ENCODE results near the gene CHST3. TPM values are rescaled to one million over a fixed set of nuclear protein-coding genes. Genes with fewer than 3 reads are reported as not detected.

Gene CHST3
- total and polyA plus RNA-seq, 9 of the 15 experiments (the other 6 are each of a cell fraction or from before 2014, with no cell fraction given), result 0.01 to 1.3 (median 0.15) TPM

DNA sequence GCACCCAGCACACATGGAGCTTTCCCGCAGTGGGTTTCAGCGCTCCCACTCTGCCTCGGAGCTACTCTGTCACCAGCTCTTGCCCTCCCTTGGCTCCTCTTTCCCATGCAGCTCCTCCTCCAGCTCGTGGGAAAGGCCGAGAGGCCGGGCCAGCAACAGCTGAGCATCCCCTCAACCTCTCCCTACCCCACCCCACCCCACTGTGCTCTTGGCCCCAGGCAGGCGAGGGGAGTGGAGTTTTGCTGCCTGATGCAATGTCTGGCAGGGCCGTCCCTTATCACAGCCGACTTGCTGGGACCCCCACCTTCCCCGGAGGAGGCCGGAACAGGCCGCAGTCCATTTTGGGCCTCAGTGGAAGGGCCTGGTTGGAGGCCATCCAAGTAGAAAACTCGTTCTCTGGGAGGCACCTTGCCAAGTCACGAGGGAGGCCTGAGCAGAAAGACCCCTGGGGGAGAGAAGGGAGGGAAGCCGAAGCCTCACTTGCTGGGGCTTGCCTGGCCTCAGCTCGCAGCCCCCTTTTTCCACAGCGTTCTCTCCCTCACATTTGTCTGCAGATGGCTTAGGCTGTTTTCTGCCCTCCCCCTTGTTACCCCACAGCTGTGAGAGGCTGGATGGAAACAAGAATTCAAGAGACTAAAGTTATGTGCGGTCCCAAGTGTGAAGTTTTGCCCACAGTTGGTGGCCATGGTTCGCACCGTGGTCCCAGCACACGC, 35.3 kb downstream of the CHST3 start:
- WGBS (ENCODE audit: insufficient coverage, low coverage, missing lambda C conversion rate), result 22% methylated on average over 20 of the region's 21 CpGs
- Histone ChIP-seq H3K4me3 (no peak overlapping the region), H3K9ac (ENCODE audit: insufficient read depth in 1 of 2, low read depth in 2 of 2, low read length in 2 of 2) (peak overlapping the region in 1 of 2 experiments; percentile 14; a peak in 1 of 4 replicates), H3K9me3 (replicated peaks; ENCODE audit: control insufficient read depth, insufficient read depth, low read depth, low read length) (no peaks in the 10 kb centered on the region), H3K4me1 (replicated peaks in 1 of 2; ENCODE audit: control insufficient read depth in 2 of 2, insufficient read depth in 2 of 2, low read length in 2 of 2) (peaks cover 10 to 13% of the 10 kb centered on the region in 2 experiments; a peak in 3 of 5 replicates), H3K27ac (ENCODE audit: extremely low read depth, low read depth, low read length) (no peak overlapping the region), H4K20me1 (replicated peaks; ENCODE audit: control insufficient read depth, insufficient read depth, low read length) (no peaks in the 10 kb centered on the region), H2AFZ (ENCODE audit: low read depth, low read length) (0 out of 2 replicates have a peak overlapping the region, but pooled peaks have one; percentile 9), H3K4me2 (ENCODE audit: insufficient read depth, low read length) (no peak overlapping the region), H3K27me3 (ENCODE audit: control insufficient read depth in 2 of 2, insufficient read depth in 2 of 2, low read length in 2 of 2) (peaks cover 10 to 28% of the 10 kb centered on the region in 2 experiments), H3K36me3 (ENCODE audit: control insufficient read depth, insufficient read depth, low read length) (no peaks in the 10 kb centered on the region), H3K79me2 (ENCODE audit: control insufficient read depth, insufficient read depth, low read length) (no peaks in the 10 kb centered on the region), H3K9me1 (ENCODE audit: control insufficient read depth, insufficient read depth, low read length) (no peaks in the 10 kb centered on the region)
- FAIRE-seq, result no peak
- in situ Hi-C loops (cut with MboI), result no loop called here
- CTCF ChIA-PET (ENCODE audit: low intra/inter-chr PET ratio), result interaction anchor here (0.5 to 0.6 kb wide), 2 partner anchors 164 to 223 kb away, joined by 3 read pairs; no protein-coding TSS in a partner anchor
- ATAC-seq, result peak; percentile 80
- POLR2A ChIA-PET, result interaction anchor here (0.6 to 1.6 kb wide), 6 partner anchors 10 to 274 kb away, joined by 3 to 10 read pairs (median 4); partner anchors contain the start of gene DDIT4
- intact Hi-C loops (cut with micrococcal nuclease), result no loop called here
- DNase-seq (ENCODE audit: extremely low read depth in 1 of 4, low spot score in 3 of 4), result peak in 1 of 4 experiments; percentile 41
- no TSS peak for BruUV-seq (replicated peaks)
- no peak for TF ChIP-seq BACH1 (tag; IDR thresholded peaks at IDR 0.05)
- TF ChIP-seq HMGN3 (IDR thresholded peaks at IDR 0.05; ENCODE audit: borderline replicate concordance, extremely low read depth, insufficient read length, low read depth, low read length), result no peak
- TF ChIP-seq SNRNP70 (optimal IDR thresholded peaks at IDR 0.05; ENCODE audit: low read depth, low read length), result no peak
- TF ChIP-seq, protein P1, sequence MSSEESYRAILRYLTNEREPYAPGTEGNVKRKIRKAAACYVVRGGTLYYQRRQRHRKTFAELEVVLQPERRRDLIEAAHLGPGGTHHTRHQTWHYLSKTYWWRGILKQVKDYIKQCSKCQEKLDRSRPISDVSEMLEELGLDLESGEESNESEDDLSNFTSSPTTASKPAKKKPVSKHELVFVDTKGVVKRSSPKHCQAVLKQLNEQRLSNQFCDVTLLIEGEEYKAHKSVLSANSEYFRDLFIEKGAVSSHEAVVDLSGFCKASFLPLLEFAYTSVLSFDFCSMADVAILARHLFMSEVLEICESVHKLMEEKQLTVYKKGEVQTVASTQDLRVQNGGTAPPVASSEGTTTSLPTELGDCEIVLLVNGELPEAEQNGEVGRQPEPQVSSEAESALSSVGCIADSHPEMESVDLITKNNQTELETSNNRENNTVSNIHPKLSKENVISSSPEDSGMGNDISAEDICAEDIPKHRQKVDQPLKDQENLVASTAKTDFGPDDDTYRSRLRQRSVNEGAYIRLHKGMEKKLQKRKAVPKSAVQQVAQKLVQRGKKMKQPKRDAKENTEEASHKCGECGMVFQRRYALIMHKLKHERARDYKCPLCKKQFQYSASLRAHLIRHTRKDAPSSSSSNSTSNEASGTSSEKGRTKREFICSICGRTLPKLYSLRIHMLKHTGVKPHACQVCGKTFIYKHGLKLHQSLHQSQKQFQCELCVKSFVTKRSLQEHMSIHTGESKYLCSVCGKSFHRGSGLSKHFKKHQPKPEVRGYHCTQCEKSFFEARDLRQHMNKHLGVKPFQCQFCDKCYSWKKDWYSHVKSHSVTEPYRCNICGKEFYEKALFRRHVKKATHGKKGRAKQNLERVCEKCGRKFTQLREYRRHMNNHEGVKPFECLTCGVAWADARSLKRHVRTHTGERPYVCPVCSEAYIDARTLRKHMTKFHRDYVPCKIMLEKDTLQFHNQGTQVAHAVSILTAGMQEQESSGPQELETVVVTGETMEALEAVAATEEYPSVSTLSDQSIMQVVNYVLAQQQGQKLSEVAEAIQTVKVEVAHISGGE (CRISPR knock-in tag; IDR thresholded peaks at IDR 0.05), result no peak
- TF ChIP-seq, protein P2, sequence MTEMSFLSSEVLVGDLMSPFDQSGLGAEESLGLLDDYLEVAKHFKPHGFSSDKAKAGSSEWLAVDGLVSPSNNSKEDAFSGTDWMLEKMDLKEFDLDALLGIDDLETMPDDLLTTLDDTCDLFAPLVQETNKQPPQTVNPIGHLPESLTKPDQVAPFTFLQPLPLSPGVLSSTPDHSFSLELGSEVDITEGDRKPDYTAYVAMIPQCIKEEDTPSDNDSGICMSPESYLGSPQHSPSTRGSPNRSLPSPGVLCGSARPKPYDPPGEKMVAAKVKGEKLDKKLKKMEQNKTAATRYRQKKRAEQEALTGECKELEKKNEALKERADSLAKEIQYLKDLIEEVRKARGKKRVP (CRISPR knock-in tag; IDR thresholded peaks at IDR 0.05), result peak; percentile 78; the same call in 1 of the 2 replicates
- peak; percentile 84; the same call in 1 of the 2 replicates for TF ChIP-seq ZNF584 (CRISPR knock-in tag; IDR thresholded peaks at IDR 0.05; ENCODE audit: low read depth)
- TF ChIP-seq, protein P3, sequence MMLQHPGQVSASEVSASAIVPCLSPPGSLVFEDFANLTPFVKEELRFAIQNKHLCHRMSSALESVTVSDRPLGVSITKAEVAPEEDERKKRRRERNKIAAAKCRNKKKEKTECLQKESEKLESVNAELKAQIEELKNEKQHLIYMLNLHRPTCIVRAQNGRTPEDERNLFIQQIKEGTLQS (IDR thresholded peaks at IDR 0.05), result peak; percentile 17; the same call in 1 of the 2 replicates
- TF ChIP-seq, protein P3 (CRISPR knock-in tag; conservative IDR thresholded peaks at IDR 0.05), result no peak
- no peak for TF ChIP-seq POLR3G (IDR thresholded peaks at IDR 0.05; ENCODE audit: extremely low read depth, insufficient read length, insufficient replicate concordance)
- TF ChIP-seq C11orf30 (IDR thresholded peaks at IDR 0.05; ENCODE audit: low read depth), result no peak
- 0 out of 2 replicates have a peak, but pooled peaks have one; percentile 52 for TF ChIP-seq SMAD4 (CRISPR knock-in tag; conservative IDR thresholded peaks at IDR 0.05)
- no peak for TF ChIP-seq HNRNPK (IDR thresholded peaks at IDR 0.05; ENCODE audit: low read depth, low read length, poor library complexity, severe bottlenecking)

Measured in K562 (cell line).